Stomach (tissue), 4 donors: ENCODE data around the gene ALDH7A1.

Experiments used
- CTCF ChIP-seq, 7 experiments: fragments of 450-650 bp in 4 of 7; fragments of 200-600 bp in 3 of 7; sonication (generic) in 3 of 7; IDR thresholded peaks; one replicate each; pipeline ENCODE4 v1.5.1; 2016 to 2019; ENCODE audit warnings: antibody characterized with exemption in 7 of 7, control low read depth in 2 of 7, mild to moderate bottlenecking in 1 of 7
- EP300 ChIP-seq: sonication (generic); formaldehyde crosslinking; IDR thresholded peaks from one replicate; pipeline ENCODE4 v1.6.1; 2017; ENCODE audit warnings: antibody characterized with exemption
- POLR2A ChIP-seq, 4 donors: fragments of 450-650 bp; IDR thresholded peaks; one replicate each; pipeline ENCODE4 v1.6.1; 2016; ENCODE audit warnings: antibody characterized with exemption in 4 of 4, control low read depth in 2 of 4, mild to moderate bottlenecking in 1 of 4, moderate library complexity in 1 of 4
- POLR2AphosphoS5 ChIP-seq, 3 donors: sonication (generic); formaldehyde crosslinking; IDR thresholded peaks; one replicate each; pipeline ENCODE4 v1.6.1; 2016; ENCODE audit warnings: antibody characterized with exemption in 3 of 3

GRCh38 chr5:126523818-126524510 is 71.1 kb downstream of the ALDH7A1 start:
- TF ChIP-seq POLR2A (IDR thresholded peaks at IDR 0.05) (no peak), CTCF (IDR thresholded peaks at IDR 0.05) (no peak), POLR2AphosphoS5 (IDR thresholded peaks at IDR 0.05) (no peak), EP300 (no peak)
